SH-SY5Y (cell line): ENCODE measurements around the gene S1PR2.

Source experiments
- GATA2 ChIP-seq: IDR thresholded peaks from 2 replicates; pipeline ENCODE4 v1.6.1; 2011; ENCODE audit warnings: mild to moderate bottlenecking, low read depth, low read length
- GATA3 ChIP-seq: IDR thresholded peaks from 2 replicates; pipeline ENCODE4 v1.6.1; 2011; ENCODE audit warnings: low read depth, mild to moderate bottlenecking, low read length, moderate library complexity

DNA sequence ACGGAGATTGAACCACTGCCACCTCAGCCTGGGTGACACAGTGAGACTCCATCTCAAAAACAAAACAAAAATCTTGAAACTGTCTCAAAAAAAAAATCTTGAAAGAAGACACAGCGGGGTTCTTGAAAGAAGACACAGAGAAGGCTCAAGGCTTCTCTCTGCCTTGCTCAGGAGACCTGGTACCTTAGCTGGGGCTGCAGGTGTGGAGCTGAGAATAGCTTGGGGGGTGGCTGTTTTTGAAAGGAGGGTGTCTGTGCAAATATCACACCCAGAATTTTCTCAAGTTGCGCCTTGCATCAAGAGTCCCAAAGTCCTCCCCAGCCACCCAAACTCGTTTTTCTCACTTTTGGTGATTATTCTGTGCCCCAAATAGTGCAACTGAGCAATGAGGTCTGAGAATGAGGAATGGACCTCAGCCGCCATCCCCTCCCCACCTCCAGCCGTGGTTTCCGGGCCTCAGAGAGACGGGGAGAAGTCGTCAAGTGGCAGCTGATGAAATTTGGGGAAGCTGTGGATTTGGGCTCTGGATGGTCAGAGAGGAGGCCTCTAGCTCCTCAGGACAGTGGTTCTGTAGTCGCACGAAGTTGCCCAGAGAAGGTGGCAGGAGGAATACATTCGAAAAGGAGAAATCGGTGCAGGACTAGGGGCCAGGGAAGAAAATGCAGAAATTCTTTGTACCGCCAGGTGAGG, 8.8 kb downstream of the S1PR2 start:
- TF ChIP-seq GATA3 (no peak), GATA2 (no peak)
